ENCODE measurements around the gene PNMT. TPM values are rescaled to one million over a fixed set of nuclear protein-coding genes. Genes with fewer than 3 reads are reported as not detected.

The PNMT gene
- total RNA-seq, 1 donor from 2014 or later, result 5.8 TPM

GRCh38 chr17:39716879-39717536, 48.8 kb downstream of the PNMT start:
- DNase-seq (peak; percentile 52), ATAC-seq (peak; percentile 82)
- intact Hi-C loops (cut with micrococcal nuclease), result no loop called here

GRCh38 chr17:39717660-39718059, 49.4 kb downstream of the PNMT start:
- peak; percentile 12 for ATAC-seq
- no peak for DNase-seq
- intact Hi-C loops (cut with micrococcal nuclease), result no loop called here

DNA sequence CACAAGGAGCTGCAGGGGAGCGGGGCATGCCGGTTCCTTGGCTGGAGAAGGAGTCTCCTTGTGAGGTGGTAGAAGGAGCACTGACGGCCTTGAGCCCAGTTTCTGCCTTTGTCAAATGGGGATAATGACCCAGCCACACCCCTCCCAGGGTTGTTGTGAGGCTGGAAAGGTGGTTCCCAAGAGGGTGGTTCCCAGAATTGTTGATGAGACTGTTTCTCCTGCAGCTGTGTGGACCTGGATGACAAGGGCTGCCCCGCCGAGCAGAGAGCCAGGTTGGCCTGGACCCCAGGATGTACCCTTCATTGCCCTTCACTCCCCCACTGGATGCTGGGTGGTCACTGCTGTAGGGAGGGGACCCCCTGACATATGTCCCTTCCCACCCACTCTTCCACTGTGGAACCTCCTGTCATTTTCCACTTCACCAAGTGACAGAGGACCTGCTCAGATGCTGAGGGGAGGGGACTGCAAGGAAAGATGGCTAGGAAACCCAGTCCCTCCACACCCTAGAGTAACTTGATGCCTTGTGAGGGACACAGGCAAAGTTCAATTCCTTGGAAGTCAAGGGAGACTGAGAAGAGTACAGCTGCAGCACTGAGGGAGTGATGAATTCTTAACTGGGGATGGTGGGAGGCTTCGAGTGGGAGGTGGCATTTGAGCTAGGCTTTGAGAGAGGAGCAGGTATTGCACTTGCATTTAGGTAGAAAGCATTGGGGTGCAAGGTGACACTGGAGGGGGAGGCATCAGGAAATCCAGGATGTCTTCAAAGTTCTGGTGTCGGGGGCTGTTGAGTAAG, 51.5 kb downstream of the PNMT start:
- intact Hi-C loops (cut with micrococcal nuclease), result no loop called here

More for the DNA sequence above, 51.5 kb downstream of the PNMT start:
- ATAC-seq (no peak), DNase-seq (peak; percentile 4)

Other genes with a start within 250 kb of the PNMT start
- gene MED1, start 217.2 kb upstream of the PNMT start, total RNA-seq, result 21.5 TPM
- 20.2 TPM for gene CDK12, start 207.0 kb upstream of the PNMT start, total RNA-seq
- not detected for gene NEUROD2, start 60.5 kb upstream of the PNMT start, total RNA-seq
- 0.55 TPM for gene PPP1R1B, start 41.5 kb upstream of the PNMT start, total RNA-seq
- gene STARD3, start 31.3 kb upstream of the PNMT start, total RNA-seq, result 18.7 TPM
- 4,965 TPM for gene TCAP, start 3.1 kb upstream of the PNMT start, total RNA-seq
- gene PGAP3, start 19.6 kb downstream of the PNMT start, total RNA-seq, result 7.3 TPM
- gene ERBB2, start 31.6 kb downstream of the PNMT start, total RNA-seq, result 75.8 TPM
- gene MIEN1, start 62.1 kb downstream of the PNMT start, total RNA-seq, result 49.3 TPM
- gene GRB7, start 69.5 kb downstream of the PNMT start, total RNA-seq, result 5.1 TPM
- gene IKZF3, start 195.9 kb downstream of the PNMT start, total RNA-seq, result 0.42 TPM
- not detected for gene ZPBP2, start 199.7 kb downstream of the PNMT start, total RNA-seq

Measured in left ventricle myocardium superior (tissue), 1 donor.